HuH-7.5 (cell line): ENCODE data around the gene SGMS1.
"Not testable (repeated sequence)": the region's sequence is repeated elsewhere in the genome, so short reads cannot be mapped to it uniquely, and the experiment has no call there.

Source experiments
- DNase-seq: peaks from one replicate; pipeline ENCODE4 v3.0.0; 2011; ENCODE audit warnings: low spot score

Gene SGMS1

GRCh38 chr10:50508315-50509051 is 115.3 kb downstream of the SGMS1 start:
- DNase-seq: peak; percentile 13

- no peak for DNase-seq
These were observed 116.7 kb downstream of the SGMS1 start for GRCh38 chr10:50506861-50507573.

- no peak for DNase-seq
These were observed 119.4 kb downstream of the SGMS1 start for GRCh38 chr10:50504389-50504788.

DNA sequence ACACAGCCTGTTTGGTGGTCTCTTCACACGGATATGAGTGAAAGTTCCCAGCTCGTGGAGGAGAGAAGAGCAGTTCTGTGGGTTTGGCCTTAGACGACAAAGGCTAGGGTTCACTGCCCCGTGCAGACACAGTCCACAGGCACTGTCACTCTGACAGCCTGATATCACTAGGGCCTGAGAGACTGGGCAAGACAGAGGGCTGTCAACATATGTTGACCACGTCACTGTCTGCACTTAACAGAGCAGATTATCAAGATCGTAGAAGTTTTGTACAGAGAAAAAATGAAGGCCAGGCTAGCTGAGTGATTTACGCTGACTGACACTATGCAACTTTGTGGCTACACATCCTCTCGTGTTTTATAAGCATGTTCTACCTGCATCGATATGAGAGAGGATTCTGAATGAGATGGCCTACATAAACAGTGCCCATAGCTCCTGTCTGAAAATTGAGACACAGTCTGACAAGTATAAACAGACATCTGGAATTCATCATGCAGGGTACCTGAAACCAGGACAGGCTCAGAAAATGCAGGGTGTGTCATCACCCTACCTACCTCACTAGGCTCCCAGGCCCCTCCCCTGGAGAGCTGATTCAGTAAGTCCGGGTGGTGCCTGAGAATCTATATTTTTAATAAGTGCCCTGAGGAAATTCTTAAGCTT is 120.0 kb downstream of the SGMS1 start:
- no peak for DNase-seq

GRCh38 chr10:50503156-50503555 is 120.6 kb downstream of the SGMS1 start:
- not testable (repeated sequence) for DNase-seq

DNA sequence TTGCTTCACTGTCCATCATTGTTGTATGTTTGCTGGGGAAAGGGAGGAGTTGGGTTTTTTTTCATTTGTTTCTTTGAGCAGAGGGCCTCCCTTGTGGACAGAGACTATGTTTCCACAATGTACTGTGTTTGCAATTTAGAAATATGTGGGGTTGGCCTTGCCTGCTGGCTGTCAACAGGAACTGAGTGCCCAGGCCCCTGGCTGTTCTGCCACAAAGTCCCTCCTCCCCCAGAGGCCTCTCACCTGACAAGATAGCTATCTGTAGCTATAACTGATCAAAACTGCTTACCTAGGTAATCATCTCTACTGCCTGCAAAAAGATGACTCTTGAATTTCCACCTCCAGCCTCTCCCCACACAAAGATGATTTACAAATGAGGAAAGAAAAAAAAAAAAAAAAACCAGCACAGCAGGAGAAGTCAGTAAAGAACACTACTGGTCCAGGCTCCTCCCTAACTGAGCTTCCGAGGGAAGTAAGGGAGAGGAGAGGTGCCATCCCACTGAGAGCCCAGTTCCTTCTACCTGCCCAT is 121.8 kb downstream of the SGMS1 start:
- peak; percentile 6 for DNase-seq

DNA sequence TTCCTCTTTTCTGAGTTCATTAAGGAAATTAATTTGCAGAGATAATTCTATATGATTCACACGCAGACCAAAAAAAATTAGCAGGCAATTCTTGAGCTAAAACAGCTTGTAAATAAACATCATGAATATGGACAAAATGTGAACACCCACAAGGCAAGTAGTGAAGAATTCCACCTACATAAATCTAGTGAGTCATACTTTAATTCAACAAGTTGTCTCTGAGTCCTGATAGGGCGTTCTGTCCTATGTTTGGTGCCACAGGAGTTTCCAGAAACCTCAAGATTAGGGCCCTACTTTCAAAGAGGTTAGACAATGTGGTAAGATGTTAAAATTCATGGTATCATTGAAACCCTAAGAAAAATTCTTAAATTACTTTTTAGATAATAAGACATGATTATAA is 122.3 kb downstream of the SGMS1 start:
- DNase-seq: no peak

DNA sequence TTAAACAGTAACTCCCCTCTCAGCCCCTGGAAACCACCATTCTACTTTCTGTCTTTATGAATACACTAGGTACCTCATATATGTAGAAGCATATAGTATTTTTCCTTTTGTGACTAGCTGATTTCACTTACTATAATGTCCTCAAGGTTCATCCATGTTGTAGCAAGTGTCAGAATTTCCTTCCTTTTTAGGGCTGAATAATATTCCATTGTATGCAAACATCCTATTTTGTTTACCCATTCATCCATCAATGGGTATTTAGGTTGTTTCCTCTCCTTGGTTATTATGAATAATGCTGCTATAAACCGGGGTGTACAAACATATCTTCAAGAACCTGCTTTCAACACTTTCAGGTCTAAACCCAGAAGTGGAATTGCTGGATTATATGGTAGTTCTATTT is 125.3 kb downstream of the SGMS1 start:
- no peak for DNase-seq

DNA sequence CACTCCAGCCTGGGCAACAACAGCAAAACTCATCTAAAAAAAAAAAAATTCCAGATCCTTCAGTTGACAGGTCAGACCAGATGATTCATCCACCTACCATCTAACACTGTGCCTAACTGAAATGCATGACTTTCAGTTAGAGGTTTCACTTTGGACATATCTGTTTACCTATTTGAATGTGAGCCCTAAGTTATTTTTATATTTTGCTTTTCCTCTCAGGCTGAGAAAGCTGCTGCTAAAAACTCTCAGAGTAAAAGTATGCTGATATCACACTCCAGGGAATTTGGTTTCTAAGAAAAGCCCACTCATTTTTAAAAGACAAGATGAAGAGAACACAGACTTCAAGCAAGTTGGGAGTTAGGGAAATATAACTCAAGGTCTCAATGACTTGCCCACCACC is 126.0 kb downstream of the SGMS1 start:
- DNase-seq: no peak

DNA sequence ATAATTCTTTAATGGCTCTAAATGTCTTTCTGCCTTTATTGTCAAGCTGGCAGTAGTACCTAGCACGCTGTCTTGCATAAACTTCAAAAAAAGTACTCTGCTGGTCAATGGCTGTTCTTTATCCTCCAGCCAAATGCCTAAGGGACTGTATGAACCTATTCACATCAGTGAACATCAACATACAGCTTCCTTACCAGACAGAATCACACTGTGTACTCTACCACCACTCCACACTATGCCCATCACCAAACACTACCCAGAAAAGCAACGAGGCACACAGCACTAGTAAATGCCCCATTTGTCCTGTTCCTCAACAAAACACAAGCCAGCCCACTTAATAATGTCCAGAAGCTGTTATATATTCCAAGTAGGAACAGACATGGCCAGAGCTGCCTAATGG is 127.5 kb downstream of the SGMS1 start:
- no peak for DNase-seq

DNA sequence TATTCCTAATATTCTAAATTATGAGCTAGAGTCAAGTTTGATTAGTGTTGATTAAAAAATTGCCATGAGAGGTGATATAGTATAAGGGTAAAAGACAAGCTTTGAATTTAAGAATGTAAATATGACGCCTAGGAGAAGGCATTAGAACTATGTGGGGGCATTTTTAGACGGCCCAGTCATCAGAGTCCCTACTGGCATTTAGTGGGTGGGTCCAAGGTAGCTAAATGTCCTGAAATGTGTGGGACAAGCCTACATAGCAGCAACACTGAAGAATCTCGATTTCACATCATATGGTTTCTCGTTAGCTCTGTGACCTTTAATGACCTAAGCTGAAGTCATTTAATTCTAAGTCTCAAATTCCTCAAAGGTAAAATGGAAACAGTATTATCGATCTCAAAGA is 133.5 kb downstream of the SGMS1 start:
- DNase-seq: no peak

- DNase-seq: not testable (repeated sequence)
These were observed 139.2 kb downstream of the SGMS1 start for GRCh38 chr10:50484550-50484949.

- no peak for DNase-seq
These were observed 143.4 kb downstream of the SGMS1 start for GRCh38 chr10:50480054-50481007.

DNA sequence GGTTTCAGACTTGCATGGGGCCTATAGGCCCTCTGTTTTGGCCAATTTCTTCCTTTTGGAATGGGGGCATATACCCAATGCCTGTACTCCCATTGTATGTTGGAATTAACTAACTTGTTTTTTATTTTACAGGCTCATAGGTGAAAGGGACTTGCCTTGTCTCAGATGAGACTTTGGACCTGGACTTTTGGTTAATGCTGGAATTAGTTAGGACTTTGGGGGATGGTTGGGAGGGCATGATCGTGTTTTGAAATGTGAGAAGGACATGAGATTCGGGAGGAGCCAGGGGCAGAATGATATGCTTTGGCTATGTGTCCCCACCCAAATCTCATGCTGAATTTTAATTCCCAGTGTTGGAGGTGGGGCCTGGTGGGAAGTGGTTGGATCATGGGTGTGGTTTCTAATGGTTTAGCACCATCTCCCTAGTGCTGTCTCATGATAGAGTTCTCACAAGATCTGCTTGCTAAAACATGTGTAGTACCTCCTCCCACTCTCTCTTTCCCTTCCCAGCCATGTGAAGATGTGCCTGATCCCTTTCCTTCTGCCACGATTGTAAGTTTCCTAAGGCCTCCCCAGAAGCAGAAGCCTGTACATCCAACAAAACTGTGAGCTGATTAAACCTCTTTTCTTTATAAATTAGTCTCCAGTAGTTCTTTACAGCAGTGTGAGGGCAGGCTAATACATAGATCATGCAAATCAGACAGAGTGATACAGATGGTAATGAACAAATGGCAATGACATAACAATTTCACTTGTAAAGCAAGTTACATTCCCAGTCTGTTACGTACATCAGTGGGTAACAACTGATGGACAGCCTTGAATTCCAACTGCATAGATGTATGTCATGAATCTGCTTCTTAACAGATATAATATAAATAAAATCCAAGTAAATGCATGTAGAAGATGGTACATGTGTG is 146.2 kb downstream of the SGMS1 start:
- DNase-seq: no peak

DNA sequence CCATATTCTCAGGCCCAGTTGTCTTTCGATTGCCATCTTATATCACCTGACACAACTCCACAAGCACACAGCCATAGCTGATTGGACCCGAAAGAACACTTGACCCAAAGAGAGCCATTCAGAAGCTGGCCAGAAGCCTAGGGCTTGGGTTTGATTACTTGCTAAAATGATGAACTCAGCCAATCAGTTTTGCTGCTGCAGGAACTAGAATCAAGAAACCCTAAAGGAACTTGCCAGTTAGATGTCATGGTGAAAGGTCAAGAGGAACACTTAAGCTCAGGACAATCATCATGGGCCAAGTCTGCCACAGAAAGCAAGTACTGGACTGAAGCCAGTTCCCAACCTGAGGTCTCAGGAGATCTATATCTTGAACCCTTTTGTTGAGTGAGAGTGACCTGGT is 150.0 kb downstream of the SGMS1 start:
- DNase-seq: no peak

- no peak for DNase-seq
These were observed 150.8 kb downstream of the SGMS1 start for GRCh38 chr10:50472914-50473313.

GRCh38 chr10:50471583-50471975 is 152.2 kb downstream of the SGMS1 start:
- no peak for DNase-seq

DNA sequence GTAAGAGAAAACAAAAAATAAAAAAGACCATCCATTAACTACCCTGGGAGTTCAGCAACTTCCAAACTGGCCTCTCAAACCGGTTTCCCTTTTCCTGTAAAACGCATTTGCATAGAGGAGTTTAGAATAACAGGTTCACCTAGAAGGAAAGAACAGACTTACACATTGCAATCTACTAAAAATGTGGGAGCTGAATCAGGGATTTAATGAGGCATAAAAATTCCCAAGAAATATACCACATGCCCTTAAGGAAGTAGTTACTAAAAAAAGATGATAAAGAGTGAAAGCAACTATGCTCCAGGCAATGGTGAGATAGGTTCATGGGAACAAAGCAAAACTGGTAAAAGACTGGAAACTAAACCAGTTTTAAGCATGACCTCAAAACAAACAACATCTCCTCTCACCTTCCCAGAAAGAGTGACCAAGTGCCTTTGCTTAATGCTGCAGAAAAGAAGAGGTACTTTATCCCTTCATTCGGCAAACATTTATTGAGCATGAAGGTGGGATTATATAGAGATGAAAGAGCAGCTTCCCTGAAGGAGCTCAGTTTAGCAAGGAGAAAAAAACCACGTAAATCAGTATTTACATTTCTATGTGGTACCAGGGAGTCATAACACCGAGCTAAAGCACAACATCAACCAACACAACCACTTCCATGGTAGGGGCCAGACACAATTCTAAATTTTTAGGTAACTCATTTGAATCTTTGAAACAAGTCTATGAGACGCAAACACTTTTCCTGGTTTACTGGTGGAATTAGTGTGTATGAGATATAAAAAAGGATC is 152.8 kb downstream of the SGMS1 start:
- no peak for DNase-seq

GRCh38 chr10:50470345-50470744 is 153.4 kb downstream of the SGMS1 start:
- DNase-seq: no peak

DNA sequence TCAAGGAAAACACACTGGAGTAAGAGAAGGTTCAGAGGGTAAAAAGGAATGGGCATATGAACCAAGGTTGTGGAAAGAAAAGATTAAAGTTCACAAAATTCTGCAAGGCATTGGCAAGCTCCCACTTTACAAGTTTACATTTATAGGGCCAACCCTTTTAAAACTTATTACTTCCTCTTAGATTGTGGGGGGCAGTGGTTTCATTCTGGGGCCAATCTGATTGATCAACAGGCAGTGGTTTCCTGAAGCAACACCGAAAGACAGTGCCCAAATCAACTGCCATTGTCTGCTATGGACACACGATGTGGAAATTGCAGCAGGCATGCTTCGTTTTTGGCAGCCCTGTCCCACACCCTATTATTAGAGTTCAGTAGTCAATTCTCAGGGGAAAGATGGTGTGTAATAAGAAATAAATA is 154.0 kb downstream of the SGMS1 start:
- DNase-seq: no peak
